ENCODE data around the gene GMPPA. TPM values are rescaled to one million over a fixed set of nuclear protein-coding genes. Genes with fewer than 3 reads are reported as not detected.

Gene GMPPA
- total RNA-seq, 1 experiment from 2014 or later: 51.9 TPM

DNA sequence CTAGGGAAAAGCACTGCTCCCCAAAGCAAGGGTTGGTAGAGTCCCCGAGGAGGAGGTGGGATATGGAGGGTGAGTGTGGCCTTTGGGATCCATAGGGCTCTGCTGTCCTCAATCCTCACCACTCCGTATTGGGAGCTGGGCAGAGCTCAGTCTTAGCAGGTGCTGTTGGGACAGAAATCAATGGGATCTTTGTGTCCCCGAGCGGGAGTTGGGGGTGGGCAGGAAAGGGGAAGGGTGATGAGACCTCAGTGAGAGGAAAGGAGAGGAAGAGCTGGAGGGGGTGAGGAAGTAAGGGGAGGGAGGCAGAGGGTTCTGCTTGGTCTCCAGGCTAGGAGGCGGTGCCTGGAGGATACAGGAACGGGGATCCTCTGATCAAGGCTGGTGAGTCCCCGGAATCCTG, 18.2 kb downstream of the GMPPA start:
- DNase-seq (ENCODE audit: low spot score) (no peak), ATAC-seq (no peak)
- Mint-ChIP-seq H3K4me1 (peaks cover 55% of the 10 kb centered on the region), H3K9me3 (no peaks in the 10 kb centered on the region), H3K4me3 (no peak overlapping the region), H3K27ac (no peak overlapping the region), H3K36me3 (no peaks in the 10 kb centered on the region), H3K27me3 (ENCODE audit: low read depth) (peaks cover 60% of the 10 kb centered on the region)
- TF ChIP-seq CREM (CRISPR knock-in tag; IDR thresholded peaks at IDR 0.05) (no peak), ELF4 (CRISPR knock-in tag; IDR thresholded peaks at IDR 0.05; ENCODE audit: low read depth) (no peak), SMAD4 (CRISPR knock-in tag; IDR thresholded peaks at IDR 0.05) (no peak), ZBTB43 (CRISPR knock-in tag; IDR thresholded peaks at IDR 0.05) (no peak), TEAD4 (CRISPR knock-in tag; IDR thresholded peaks at IDR 0.05) (no peak), HMGXB4 (CRISPR knock-in tag; IDR thresholded peaks at IDR 0.05) (no peak), CBFB (CRISPR knock-in tag; IDR thresholded peaks at IDR 0.05; ENCODE audit: low read depth) (no peak), OVOL2 (CRISPR knock-in tag; IDR thresholded peaks at IDR 0.05; ENCODE audit: borderline replicate concordance) (no peak), E2F4 (CRISPR knock-in tag; IDR thresholded peaks at IDR 0.05; ENCODE audit: borderline replicate concordance, low read depth) (no peak), TCF7 (CRISPR knock-in tag; IDR thresholded peaks at IDR 0.05; ENCODE audit: low read depth) (no peak), ZNF416 (CRISPR knock-in tag; IDR thresholded peaks at IDR 0.05) (no peak)
- TF ChIP-seq, protein P1, sequence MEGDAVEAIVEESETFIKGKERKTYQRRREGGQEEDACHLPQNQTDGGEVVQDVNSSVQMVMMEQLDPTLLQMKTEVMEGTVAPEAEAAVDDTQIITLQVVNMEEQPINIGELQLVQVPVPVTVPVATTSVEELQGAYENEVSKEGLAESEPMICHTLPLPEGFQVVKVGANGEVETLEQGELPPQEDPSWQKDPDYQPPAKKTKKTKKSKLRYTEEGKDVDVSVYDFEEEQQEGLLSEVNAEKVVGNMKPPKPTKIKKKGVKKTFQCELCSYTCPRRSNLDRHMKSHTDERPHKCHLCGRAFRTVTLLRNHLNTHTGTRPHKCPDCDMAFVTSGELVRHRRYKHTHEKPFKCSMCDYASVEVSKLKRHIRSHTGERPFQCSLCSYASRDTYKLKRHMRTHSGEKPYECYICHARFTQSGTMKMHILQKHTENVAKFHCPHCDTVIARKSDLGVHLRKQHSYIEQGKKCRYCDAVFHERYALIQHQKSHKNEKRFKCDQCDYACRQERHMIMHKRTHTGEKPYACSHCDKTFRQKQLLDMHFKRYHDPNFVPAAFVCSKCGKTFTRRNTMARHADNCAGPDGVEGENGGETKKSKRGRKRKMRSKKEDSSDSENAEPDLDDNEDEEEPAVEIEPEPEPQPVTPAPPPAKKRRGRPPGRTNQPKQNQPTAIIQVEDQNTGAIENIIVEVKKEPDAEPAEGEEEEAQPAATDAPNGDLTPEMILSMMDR (IDR thresholded peaks at IDR 0.05): no peak
- POLR2A ChIA-PET: interaction anchor here (0.8 kb wide), 1 partner anchor 18 kb away, joined by 3 read pairs; the partner anchor contains the start of gene GMPPA
- CTCF ChIA-PET: interaction anchor here (0.9 to 41.3 kb wide), 4 partner anchors 9 to 59 kb away, joined by 3 to 2316 read pairs (median 152); partner anchors contain the start of gene GMPPA

DNA sequence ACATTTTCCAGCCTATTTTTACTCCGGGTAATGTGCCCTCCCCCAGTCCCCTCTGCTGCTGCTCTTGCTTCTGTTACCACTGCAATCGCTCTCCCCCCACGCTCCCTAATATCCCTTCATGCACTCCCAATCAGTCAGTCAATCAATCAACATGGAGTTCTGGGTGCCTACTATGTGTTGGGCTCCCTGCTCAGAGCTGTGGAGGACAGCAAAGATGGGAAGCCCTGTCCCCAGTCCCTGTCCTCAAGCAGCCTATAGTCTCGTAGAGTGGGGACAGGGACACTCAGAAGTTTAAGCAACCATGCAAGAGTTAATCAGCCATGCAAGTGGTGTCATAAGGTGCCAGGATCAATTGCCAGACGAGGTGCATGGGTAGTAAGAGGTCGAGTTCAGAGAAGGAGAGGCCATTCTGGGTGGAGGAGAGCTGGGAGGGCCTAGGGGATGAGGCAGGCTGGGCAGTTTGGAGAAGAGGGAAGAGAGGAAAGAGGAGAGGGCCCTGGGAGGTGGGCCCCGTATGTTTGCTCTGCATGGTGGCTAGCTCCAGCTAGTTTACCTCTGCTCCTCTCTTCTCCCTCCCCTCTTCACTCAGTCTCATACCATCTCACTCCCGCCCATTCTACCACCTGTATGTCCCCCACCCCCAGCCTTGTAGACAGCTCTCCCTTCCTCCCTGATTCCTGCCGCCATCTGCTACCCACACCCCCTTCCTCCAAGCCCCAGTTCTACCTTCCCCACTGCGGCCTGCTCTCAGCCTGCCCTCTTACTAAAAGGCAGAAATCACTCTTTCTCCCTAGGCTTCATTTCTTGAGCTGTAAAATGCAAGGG, 19.5 kb downstream of the GMPPA start:
- DNase-seq (ENCODE audit: low spot score) (no peak), ATAC-seq (no peak)
- TF ChIP-seq ELF4 (CRISPR knock-in tag; IDR thresholded peaks at IDR 0.05; ENCODE audit: low read depth): no peak
- no peak for TF ChIP-seq ZNF416 (CRISPR knock-in tag; IDR thresholded peaks at IDR 0.05)
- no peak for TF ChIP-seq ATF1 (CRISPR knock-in tag; IDR thresholded peaks at IDR 0.05)
- TF ChIP-seq TEAD4 (CRISPR knock-in tag; IDR thresholded peaks at IDR 0.05): no peak
- no peak for TF ChIP-seq MYBL2 (CRISPR knock-in tag; IDR thresholded peaks at IDR 0.05)
- TF ChIP-seq GRHL2 (CRISPR knock-in tag; IDR thresholded peaks at IDR 0.05; ENCODE audit: insufficient replicate concordance, severe bottlenecking): no peak
- Mint-ChIP-seq H3K4me1 (peaks cover 49% of the 10 kb centered on the region), H3K36me3 (no peaks in the 10 kb centered on the region), H3K4me3 (no peak overlapping the region), H3K27ac (no peak overlapping the region), H3K9me3 (no peaks in the 10 kb centered on the region), H3K27me3 (ENCODE audit: low read depth) (peaks cover 48% of the 10 kb centered on the region)
- POLR2A ChIA-PET: no interaction called here
- CTCF ChIA-PET: interaction anchor here (0.8 to 41.3 kb wide), 9 partner anchors 10 to 115 kb away, joined by 3 to 2316 read pairs (median 13); partner anchors contain the start of genes DES and GMPPA
